RKO (cell line): ENCODE measurements around the gene GTF2IRD2.
"Not testable (repeated sequence)": the region's sequence is repeated elsewhere in the genome, so short reads cannot be mapped to it uniquely, and the experiment has no call there.

ENCODE experiments used
- DNase-seq: peaks from one replicate; pipeline ENCODE4 v3.0.0-alpha.2; 2016; ENCODE audit warnings: low spot score

GTF2IRD2 gene

GRCh38 chr7:74850833-74851721, at the start of gene GTF2IRD2:
TSS of gene GTF2IRD2 (minus strand) at chr7:74851605. CDS start at chr7:74836378, 15,227 bp downstream.
- not testable (repeated sequence) for DNase-seq

DNA sequence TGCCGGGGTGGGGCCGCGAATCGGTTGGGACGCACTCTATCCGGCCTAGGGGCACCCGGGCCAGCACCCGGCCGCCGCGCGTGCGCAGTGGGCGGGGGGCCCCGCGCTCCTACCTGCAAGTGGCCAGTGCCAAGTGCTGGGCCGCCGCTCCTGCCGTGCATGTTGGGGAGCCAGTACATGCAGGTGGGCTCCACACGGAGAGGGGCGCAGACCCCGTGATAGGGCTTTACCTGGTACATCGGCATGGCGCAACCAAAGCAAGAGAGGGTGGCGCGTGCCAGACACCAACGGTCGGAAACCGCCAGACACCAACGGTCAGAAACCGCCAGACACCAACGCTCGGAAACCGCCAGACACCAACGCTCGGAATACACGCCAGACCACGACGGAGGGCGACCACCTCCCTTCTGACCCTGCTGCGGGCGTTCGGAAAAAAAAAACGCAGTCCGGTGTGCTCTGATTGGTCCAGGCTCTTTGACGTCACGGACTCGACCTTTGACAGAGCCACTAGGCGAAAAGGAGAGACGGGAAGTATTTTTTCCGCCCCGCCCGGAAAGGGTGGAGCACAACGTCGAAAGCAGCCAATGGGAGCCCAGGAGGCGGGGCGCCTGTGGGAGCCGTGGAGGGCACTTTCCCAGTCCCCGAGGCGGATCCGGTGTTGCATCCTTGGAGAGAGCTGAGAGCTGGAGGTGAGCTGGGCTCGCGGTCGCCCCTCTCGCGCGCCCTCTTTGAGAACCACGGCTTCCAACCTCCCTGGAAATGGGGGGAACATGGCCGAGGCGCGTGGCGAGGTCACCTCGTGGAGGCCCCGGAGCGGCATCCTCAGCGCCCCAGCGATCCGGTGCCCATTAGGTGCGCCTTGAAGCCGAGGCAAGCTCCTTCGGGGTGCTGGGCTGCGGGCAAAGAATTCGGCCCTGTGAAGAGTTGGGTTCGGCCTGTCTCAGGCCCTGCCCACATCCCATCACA, 39.0 kb upstream of the GTF2IRD2 start:
- peak; percentile 76 for DNase-seq

DNA sequence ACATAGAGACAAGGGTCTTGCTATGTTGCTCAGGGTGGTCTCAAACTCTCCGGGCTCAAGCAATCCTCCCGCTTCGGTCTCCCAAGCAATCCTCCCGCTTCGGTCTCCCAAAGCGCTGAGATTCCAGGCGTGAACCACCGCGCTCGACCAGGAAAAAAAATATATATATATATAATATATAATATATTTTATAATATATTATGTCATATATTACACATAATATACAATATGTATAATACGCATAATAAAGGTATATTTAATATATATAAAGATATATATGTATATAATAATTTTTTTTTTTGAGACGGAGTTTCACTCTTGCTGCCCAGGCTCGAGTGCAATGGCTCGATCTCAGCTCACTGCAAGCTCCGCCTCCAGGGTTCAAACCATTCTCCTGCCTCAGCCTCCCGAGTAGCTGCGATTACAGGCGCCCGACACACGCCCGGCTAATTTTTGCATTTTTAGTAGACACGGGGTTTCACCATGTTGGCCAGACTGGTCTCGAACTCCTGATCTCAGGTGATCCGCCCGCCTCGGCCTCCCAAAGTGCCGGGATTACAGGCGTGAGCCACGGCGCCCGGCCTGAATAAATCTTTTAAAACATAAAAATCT, 38.2 kb upstream of the GTF2IRD2 start:
- not testable (repeated sequence) for DNase-seq

DNA sequence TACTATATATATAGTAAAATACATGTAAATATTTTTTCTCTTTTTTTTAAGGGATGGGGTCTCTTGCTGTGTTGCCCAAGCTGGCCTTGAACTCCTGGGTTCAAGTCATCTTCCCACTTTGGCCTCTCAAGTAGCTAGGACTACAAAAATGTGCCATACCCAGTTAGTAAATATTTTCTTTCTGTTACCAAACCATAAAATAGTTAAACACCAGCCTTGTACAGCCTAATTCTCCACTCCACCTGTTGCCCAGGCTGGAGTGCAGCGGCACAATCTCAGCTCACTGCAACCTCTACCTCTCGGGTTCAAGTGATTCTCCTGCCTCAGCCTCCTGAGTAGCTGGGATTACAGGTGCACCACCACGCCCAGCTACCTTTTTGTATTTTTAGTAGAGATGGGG, 33.9 kb upstream of the GTF2IRD2 start:
- not testable (repeated sequence) for DNase-seq

- DNase-seq, result not testable (repeated sequence)
Observed at GRCh38 chr7:74882110-74882509, 30.7 kb upstream of the GTF2IRD2 start.

GRCh38 chr7:74874748-74875512, 23.5 kb upstream of the GTF2IRD2 start:
- DNase-seq, result not testable (repeated sequence)

DNA sequence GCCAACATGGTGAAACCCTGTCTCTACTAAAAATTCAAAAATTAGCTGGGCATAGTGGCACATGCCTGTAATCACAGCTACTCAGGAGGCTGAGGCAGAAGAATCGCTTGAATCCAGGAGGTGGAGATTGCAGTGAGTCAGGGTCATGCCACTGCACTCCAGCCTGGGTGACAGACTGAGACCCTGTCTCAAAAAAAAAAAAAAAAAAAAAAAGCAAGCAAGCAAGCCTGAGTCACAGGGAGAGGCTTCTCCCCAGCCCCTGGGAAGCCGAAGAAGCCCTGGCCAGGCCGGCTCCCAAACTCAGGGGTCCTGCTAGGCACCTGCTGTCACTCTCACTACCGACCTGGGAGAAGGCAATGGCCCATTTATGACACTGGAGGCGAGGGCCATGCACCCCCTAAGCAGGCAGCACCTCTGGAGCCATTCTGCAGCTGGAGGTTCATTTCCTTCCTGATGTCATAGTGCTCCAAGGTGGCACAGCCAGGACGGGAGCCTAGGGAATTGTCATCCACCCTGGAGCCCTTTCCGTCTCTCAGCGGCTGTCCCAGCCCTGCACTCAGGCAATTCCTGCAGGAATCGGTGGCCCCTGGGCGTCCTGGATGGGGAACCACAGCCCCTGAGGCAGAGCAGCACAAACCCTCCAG, 22.8 kb upstream of the GTF2IRD2 start:
- not testable (repeated sequence) for DNase-seq

- DNase-seq, result not testable (repeated sequence)
Observed at GRCh38 chr7:74872542-74872941, 21.1 kb upstream of the GTF2IRD2 start.

DNA sequence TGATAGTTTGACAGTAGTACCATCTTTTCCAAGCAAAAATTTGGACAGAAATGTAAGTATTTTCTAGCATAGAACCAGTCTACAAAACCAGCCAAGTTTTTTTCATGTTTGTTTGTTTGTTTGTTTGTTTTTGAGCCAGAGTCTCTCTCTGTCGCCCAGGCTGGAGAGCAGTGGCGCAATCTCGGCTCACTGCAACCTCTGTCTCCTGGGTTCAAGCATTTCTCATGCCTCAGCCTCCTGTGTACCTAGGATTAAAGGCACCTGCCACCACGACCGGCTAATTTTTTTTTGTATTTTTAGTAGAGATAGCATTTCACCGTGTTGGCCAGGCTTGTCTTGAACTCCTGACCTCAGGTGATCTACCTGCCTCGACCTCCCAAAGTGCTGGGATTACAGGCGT, 14.4 kb upstream of the GTF2IRD2 start:
- not testable (repeated sequence) for DNase-seq

DNA sequence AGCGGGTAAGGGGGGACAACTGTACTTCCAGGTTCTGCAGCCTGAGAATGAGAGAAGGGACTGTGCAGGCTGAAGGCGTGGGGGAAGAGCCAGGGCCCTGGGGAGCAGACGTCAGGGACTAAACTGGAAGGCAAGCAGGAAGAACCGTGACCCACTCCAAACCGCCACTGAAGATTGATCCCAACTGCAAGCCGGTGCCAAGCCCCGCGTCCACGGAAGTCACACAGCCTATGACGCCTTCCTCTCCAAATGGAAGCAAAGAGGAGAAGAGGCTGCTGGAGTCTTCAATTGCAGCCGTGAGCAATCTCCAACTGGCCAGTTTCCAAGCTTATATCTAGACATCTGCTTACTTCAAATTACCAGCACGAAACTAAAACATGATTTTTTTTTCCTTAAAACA, 1.6 kb downstream of the GTF2IRD2 start:
- not testable (repeated sequence) for DNase-seq

DNA sequence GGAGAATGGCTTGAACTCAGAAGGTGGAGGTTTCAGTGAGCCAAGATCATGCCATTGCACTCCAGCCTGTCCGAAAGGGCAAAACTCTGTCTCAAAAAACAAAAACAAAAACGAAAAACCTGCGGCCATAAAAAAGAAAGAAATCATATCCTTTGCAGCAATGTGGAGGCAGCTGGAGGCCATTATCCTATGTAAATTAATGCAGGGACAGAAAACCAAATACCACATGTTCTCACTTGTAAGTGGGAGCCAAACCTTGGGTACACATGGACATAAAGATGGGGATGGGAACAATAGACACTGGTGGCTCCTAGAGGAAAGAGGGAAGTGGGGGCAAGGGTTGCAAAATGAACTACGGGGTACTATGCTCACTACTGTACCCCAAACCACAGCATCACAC, 21.0 kb downstream of the GTF2IRD2 start:
- not testable (repeated sequence) for DNase-seq

GRCh38 chr7:74829959-74830358, 21.4 kb downstream of the GTF2IRD2 start:
- DNase-seq, result not testable (repeated sequence)

- not testable (repeated sequence) for DNase-seq
Observed at GRCh38 chr7:74821259-74821658, 30.1 kb downstream of the GTF2IRD2 start.

- not testable (repeated sequence) for DNase-seq
Observed at GRCh38 chr7:74820146-74820805, 31.1 kb downstream of the GTF2IRD2 start.

GRCh38 chr7:74815882-74816281, 35.5 kb downstream of the GTF2IRD2 start:
- not testable (repeated sequence) for DNase-seq

DNA sequence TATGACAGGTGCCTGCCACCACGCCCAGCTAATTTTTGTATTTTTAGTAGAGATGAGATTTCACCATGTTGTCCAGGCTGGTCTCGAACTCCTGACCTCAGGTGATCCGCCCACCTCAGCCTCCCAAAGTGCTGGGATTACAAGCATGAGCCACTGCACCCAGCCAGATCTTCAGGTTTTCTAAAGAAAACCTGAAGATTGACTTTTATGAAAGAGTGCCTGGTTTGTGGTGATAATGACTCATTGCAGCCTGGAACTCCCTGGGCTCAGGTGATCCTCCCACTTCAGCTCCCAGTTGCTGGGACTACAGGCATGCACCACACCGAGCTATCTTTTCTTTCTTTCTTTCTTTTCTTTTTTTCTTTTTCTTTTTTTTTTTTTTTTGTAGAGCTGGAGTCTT, 52.8 kb downstream of the GTF2IRD2 start:
- DNase-seq, result not testable (repeated sequence)

DNA sequence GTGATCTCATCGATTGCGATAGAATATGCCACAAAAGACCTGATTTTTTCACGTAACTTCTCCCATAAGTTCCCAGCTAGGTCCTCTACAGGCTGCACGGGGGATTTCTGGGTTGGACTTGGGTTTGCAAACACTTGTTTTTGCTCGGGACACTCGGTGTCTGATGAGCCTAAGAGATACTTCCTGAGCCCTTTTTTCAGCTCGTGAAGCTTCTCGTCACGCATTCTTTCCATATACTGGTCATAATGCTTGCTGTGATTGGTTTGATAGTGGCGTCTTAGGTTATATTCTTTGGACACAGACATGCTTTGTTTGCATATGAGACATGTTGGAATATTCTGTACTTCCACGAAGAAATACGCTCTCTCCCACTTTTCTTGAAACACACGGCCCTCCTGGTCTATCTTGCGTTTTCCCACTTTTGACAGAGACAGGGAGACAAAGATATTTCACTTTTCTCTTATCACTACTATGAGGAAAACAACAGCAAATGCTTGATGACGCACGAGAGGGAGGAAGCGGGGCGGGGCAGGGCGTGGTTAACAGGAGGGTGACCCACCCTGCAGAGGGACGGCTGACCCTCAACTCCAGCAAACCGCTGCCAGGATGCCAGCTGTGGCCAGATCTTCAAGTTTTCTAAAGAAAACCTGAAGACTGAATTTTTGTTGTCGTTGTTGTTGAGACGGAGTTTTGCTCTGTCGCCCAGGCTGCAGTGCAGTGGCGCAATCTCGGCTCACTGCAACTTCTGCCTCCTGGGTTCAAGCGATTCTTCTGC, 53.4 kb downstream of the GTF2IRD2 start:
- DNase-seq, result not testable (repeated sequence)

DNA sequence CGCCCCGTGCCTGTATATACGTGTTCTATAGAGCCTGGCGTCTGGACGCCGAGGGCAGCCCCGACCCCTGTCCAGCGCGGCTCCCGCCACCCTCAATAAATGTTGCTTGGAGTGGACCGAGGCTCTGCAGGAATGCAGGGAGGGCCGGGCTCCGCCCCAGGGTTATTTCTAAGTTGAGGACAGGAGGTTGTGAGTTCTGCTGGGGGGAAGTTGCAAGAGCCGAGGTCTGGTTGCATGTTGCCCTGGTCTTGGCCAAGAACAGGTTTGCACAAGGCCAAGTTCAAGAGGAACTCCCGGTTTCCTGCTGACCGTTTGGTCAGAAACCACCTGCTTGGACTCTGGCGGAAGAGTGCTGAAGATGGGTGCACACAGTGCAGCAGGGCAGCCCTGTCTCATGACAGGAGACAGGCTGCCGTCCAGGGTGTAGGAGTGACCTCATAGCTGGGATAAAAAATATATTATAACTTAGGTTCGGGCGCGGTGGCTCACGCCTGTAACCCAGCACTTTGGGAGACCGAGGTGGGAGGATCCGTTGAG, 62.1 kb downstream of the GTF2IRD2 start:
- not testable (repeated sequence) for DNase-seq
